ENCODE data around the gene NAT8L.

- TF ChIP-seq CTCF (IDR thresholded peaks at IDR 0.05; ENCODE audit: low read length) (no peak), EZH2 (IDR thresholded peaks at IDR 0.05; ENCODE audit: borderline replicate concordance, low read length) (no peak)
Observed at GRCh38 chr4:2043396-2044118, 15.6 kb upstream of the NAT8L start.

All from OCI-LY1 (cell line).